ENCODE measurements around the gene DBN1. TPM values are rescaled to one million over a fixed set of nuclear protein-coding genes. Genes with fewer than 3 reads are reported as not detected.

DBN1 gene
- total and polyA plus RNA-seq, 2 of the 8 experiments (the other 6 are each of a cell fraction or from before 2014, with no cell fraction given): 168 to 333 TPM

GRCh38 chr5:177516601-177517568 is 43.5 kb upstream of the DBN1 start, which contains the start of gene DDX41:
TSS of gene DDX41 (minus strand) at chr5:177516961. CDS start at chr5:177516945, 16 bp downstream.
- Histone ChIP-seq H3K79me1 (ENCODE audit: low read depth, low read length) (peaks cover 5% of the 10 kb centered on the region; the same call in 1 of the 2 replicates), H3K4me3 (ENCODE audit: extremely low read depth in 1 of 4, insufficient read depth in 2 of 4, low read depth in 3 of 4, low read length in 4 of 4) (peak within 1 kb of the TSS; percentile 82 to 98 (median 96)), H4K5ac (ENCODE audit: insufficient read length, low read depth, low read length) (peak within 1 kb of the TSS; percentile 71), H3K23ac (ENCODE audit: insufficient read length) (no peak within 1 kb of the TSS), H3K4ac (replicated peaks; ENCODE audit: insufficient read length, low read depth, low read length) (peak within 1 kb of the TSS; percentile 55), H2BK120ac (replicated peaks; ENCODE audit: low read depth, low read length) (no peak within 1 kb of the TSS), H3K36me3 (ENCODE audit: control insufficient read depth in 2 of 4, insufficient read depth in 4 of 4, low read length in 3 of 4) (peaks cover 31 to 57% (median 50%) of the 10 kb centered on the region in 4 experiments), H3K14ac (ENCODE audit: insufficient read length) (no peak within 1 kb of the TSS), H3K56ac (replicated peaks; ENCODE audit: insufficient read length, low read depth, low read length) (peak within 1 kb of the TSS; percentile 82), H3K4me2 (ENCODE audit: insufficient read depth in 1 of 2, low read depth in 2 of 2, low read length in 2 of 2) (peak within 1 kb of the TSS; percentile 87 to 97), H3K27ac (ENCODE audit: low read depth, low read length) (peak within 1 kb of the TSS; percentile 76), H3K23me2 (ENCODE audit: low read depth, low read length) (peaks cover 8% of the 10 kb centered on the region), H2AK5ac (ENCODE audit: low read depth, low read length) (no peak within 1 kb of the TSS), H2AFZ (ENCODE audit: low read length) (peak within 1 kb of the TSS; percentile 93; the same call in 1 of the 2 replicates), H4K20me1 (replicated peaks in 1 of 2; ENCODE audit: control insufficient read depth in 1 of 2, insufficient read depth in 2 of 2, low read length in 2 of 2) (peaks cover 0 to 7% of the 10 kb centered on the region in 2 experiments), H4K91ac (replicated peaks; ENCODE audit: insufficient read length, low read length) (peak within 1 kb of the TSS; percentile 98), H2BK15ac (ENCODE audit: low read length) (no peak within 1 kb of the TSS), H2BK12ac (ENCODE audit: low read depth, low read length) (peak within 1 kb of the TSS; percentile 52; the same call in 1 of the 2 replicates), H3K18ac (ENCODE audit: extremely low read depth, low read length) (peak within 1 kb of the TSS; percentile 93), H2BK20ac (ENCODE audit: low read length) (no peak within 1 kb of the TSS), H3K27me3 (replicated peaks in 1 of 4; ENCODE audit: control insufficient read depth in 3 of 4, extremely low read depth in 1 of 4, insufficient read depth in 3 of 4, low read length in 3 of 4) (no peaks in the 10 kb centered on the region), H2BK5ac (ENCODE audit: low read depth, low read length) (peak within 1 kb of the TSS; percentile 95), H3K4me1 (replicated peaks in 1 of 4; ENCODE audit: control insufficient read depth in 3 of 4, insufficient read depth in 4 of 4, low read length in 3 of 4) (peaks cover 0 to 6% (median 5%) of the 10 kb centered on the region in 4 experiments; a peak in 5 of 7 replicates), H4K8ac (ENCODE audit: extremely low read depth, insufficient read depth, low read length) (peak within 1 kb of the TSS; percentile 96), H3K79me2 (ENCODE audit: control insufficient read depth in 1 of 2, insufficient read depth in 2 of 2, low read length in 2 of 2) (peaks cover 0 to 9% of the 10 kb centered on the region in 2 experiments; a peak in 1 of 4 replicates), H3K9me3 (ENCODE audit: insufficient read depth in 2 of 2, low read depth in 1 of 2, low read length in 1 of 2) (no peaks in the 10 kb centered on the region), H3K9ac (replicated peaks in 1 of 4; ENCODE audit: extremely low read depth in 1 of 4, low read depth in 3 of 4, low read length in 3 of 4) (peak within 1 kb of the TSS; percentile 76 to 96 (median 95))
- ChIA-PET POLR2A (ENCODE audit: partially characterized antibody) (interaction anchor here (0.7 to 4.7 kb wide), 22 partner anchors 9 to 599 kb away, joined by 3 to 53 read pairs (median 6); partner anchors contain the start of genes FAM193B, GRK6, PDLIM7 and TMED9), CTCF (ENCODE audit: partially characterized antibody) (interaction anchor here (0.9 to 20.8 kb wide), 7 partner anchors 16 to 61 kb away, joined by 3 to 306 read pairs (median 3); no protein-coding TSS in a partner anchor)
- DNase-seq (ENCODE audit: low read depth in 1 of 2, low spot score in 2 of 2) (peak; percentile 90 to 97), FAIRE-seq (peak; percentile 88)
- WGBS, 2 experiments (ENCODE audit: extremely low coverage in 1 of 2, insufficient coverage in 1 of 2, insufficient read length in 1 of 2, insufficient replicate concordance in 2 of 2, low coverage in 1 of 2, low lambda C conversion rate in 2 of 2, missing lambda C conversion rate in 1 of 2): 2% methylated on average over 90 of the region's 96 CpGs; no CpG with 5 or more reads in 1 of the 2 experiments
- TF ChIP-seq JUND (IDR thresholded peaks at IDR 0.05; ENCODE audit: low read length): 0 out of 2 replicates have a peak, but pooled peaks have one; percentile 30
- peak in 1 of 2 experiments; percentile 87; a peak in 2 of 4 replicates for TF ChIP-seq HDAC2 (IDR thresholded peaks at IDR 0.05; ENCODE audit: borderline replicate concordance in 1 of 2, low read depth in 2 of 2, low read length in 2 of 2)
- 0 out of 2 replicates have a peak, but pooled peaks have one; percentile 57 for TF ChIP-seq YY1 (IDR thresholded peaks at IDR 0.05; ENCODE audit: low read depth, low read length)
- no peak for TF ChIP-seq ZNF274 (IDR thresholded peaks at IDR 0.05; ENCODE audit: borderline replicate concordance, extremely low read depth, low read length)
- peak; percentile 56; the same call in 1 of the 2 replicates for TF ChIP-seq SP4 (IDR thresholded peaks at IDR 0.05; ENCODE audit: low read length)
- TF ChIP-seq CBX8 (IDR thresholded peaks at IDR 0.05; ENCODE audit: borderline replicate concordance, low read depth, low read length): no peak
- TF ChIP-seq KDM4A (IDR thresholded peaks at IDR 0.05; ENCODE audit: low read depth, low read length, severe bottlenecking): peak; percentile 94
- peak; percentile 84 for TF ChIP-seq TAF1 (IDR thresholded peaks at IDR 0.05; ENCODE audit: low read depth, low read length)
- peak; percentile 71 for TF ChIP-seq ASH2L (IDR thresholded peaks at IDR 0.05; ENCODE audit: low read length)
- peak; percentile 81 for TF ChIP-seq CREB1 (IDR thresholded peaks at IDR 0.05)
